Pulmonary artery endothelial cell (primary cell): ENCODE data around the gene BCL2L1. TPM values are rescaled to one million over a fixed set of nuclear protein-coding genes. Genes with fewer than 3 reads are reported as not detected.

ENCODE experiments used
- DNase-seq: peaks from one replicate; pipeline ENCODE4 v3.0.0-alpha.2; 2011; ENCODE audit warnings: low read depth, low spot score
- total RNA-seq: library from RNA; depleted of rRNA; stranded (reverse); fragments of >200 nt; gene quantifications from 2 replicates; pipeline ENCODE4 v1.2.3, GENCODE V29; 2014

Gene BCL2L1
- total RNA-seq, 1 donor from 2014 or later, result 81.2 TPM

GRCh38 chr20:31693987-31694661, 28.5 kb downstream of the BCL2L1 start:
- DNase-seq, result no peak

- no peak for DNase-seq
Observed at GRCh38 chr20:31693402-31693801, 29.3 kb downstream of the BCL2L1 start.

DNA sequence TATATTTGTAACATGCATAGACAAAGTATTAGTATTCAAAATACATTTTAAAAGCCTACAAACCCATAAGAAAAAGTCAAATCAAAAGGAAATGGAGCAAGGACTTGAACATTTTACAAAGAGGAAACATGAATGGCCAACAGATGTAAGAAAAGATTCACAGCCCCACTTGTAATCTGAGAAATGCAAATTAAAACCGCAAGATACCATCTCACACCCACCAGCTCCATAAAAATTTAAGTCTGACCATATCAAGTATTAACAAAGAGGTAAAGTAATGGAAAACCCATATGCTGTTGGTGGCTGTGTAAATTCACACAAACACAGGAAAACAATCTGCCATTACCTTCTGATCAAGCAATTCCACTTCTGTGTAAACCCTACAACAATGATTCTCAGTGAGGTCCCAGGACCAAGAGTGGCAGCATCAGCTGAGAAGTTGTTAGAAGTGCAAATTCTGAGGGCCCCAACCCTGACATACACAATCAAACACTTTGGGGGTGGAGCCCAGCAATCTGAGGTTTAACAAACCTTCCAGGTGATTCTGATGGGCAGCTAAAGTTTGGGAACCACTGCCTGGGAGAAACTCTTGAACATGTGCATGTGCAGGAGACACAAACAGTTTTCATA, 30.9 kb downstream of the BCL2L1 start:
- no peak for DNase-seq

GRCh38 chr20:31690124-31690666, 32.5 kb downstream of the BCL2L1 start:
- no peak for DNase-seq

DNA sequence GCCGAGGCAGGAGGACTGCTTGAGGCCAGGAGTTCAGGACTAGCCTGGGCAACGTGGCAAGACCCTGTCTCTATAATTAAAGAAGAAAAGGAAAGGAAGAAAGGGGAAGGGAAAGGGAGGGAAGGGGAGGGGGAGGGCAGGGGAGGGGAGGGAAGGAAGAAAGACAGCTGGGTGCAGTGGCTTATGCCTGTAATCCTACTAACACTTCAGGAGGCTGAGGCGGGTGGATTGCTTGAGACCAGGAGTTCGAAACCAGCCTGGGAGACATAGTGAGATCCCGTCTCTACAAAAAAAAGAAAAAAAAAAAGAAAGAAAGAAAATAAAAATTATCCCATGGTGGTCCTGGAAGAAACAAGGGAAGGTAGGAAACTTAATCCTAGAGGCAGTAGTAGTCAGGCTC, 33.5 kb downstream of the BCL2L1 start:
- DNase-seq, result no peak

GRCh38 chr20:31687777-31688176, 34.9 kb downstream of the BCL2L1 start:
- DNase-seq, result no peak

GRCh38 chr20:31685853-31686643, 36.6 kb downstream of the BCL2L1 start:
- DNase-seq, result no peak

- no peak for DNase-seq
Observed at GRCh38 chr20:31684153-31685015, 38.3 kb downstream of the BCL2L1 start.

DNA sequence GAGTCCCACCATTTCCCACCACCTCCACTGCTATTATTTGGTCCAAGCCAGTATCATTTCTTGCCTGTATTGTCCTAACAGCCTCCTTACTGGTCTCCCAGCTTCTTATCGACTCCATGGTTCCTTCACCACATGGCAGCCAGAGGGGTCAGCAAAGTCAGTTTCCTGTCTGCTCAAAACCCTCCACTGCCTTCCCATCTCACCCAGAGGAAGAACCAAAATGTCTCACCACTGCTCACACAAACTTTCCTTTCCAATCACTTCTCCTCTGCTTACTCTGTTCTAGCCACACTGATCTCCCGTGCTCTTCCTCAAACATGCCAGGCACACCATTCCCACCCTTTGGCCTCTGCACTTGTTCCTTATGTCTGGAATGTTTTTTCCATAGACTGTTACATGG, 39.7 kb downstream of the BCL2L1 start:
- no peak for DNase-seq

DNA sequence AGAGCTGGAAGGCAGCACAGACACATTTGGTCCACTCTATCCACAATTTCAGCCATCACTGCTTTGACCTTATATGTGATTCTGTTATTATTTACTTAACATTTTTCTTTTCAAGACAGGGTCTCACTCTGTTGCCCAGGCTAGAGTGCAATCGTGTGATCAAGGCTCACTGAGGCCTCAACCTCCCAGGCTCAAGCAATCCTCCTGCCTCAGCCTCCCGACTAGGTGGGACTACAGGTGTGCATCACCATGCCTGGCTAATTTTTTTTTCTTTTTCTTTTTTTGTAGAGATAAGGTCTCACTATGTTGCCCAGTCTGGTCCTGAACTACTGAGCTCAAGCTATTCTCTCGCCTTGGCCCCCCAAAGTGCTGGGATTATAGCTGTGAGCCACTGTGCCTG, 40.3 kb downstream of the BCL2L1 start:
- no peak for DNase-seq

- no peak for DNase-seq
Observed at GRCh38 chr20:31681769-31682168, 40.9 kb downstream of the BCL2L1 start.

DNA sequence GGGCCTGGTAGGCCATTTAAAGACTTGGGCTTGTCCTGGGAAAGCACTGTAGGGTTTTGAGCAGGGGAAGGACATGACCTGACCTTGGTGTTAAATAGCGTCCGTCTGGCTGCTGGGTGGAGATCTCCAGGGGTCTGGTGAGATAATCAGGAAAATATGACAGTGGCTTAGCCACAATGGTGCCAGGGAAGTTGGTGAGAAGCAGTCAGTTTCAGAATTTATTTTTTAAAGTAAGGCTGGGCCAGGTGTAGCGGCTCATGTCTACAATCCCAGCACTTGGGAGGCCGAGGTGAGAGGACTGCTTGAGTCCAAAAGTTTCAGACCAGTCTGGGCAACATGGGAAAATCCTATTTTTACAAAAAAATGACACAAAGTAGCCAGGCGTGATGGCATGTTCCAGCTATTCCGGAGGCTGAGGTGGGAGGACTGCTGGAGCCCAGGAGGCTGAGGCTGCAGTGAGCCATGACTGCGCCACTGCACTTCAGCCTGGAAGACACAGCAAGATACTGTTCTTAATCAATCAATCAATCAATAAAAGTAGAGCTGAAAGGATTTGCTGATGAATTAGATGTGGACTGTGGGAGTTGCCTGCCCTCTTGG, 41.4 kb downstream of the BCL2L1 start:
- DNase-seq, result no peak

- DNase-seq, result no peak
Observed at GRCh38 chr20:31680286-31681127, 42.2 kb downstream of the BCL2L1 start.

DNA sequence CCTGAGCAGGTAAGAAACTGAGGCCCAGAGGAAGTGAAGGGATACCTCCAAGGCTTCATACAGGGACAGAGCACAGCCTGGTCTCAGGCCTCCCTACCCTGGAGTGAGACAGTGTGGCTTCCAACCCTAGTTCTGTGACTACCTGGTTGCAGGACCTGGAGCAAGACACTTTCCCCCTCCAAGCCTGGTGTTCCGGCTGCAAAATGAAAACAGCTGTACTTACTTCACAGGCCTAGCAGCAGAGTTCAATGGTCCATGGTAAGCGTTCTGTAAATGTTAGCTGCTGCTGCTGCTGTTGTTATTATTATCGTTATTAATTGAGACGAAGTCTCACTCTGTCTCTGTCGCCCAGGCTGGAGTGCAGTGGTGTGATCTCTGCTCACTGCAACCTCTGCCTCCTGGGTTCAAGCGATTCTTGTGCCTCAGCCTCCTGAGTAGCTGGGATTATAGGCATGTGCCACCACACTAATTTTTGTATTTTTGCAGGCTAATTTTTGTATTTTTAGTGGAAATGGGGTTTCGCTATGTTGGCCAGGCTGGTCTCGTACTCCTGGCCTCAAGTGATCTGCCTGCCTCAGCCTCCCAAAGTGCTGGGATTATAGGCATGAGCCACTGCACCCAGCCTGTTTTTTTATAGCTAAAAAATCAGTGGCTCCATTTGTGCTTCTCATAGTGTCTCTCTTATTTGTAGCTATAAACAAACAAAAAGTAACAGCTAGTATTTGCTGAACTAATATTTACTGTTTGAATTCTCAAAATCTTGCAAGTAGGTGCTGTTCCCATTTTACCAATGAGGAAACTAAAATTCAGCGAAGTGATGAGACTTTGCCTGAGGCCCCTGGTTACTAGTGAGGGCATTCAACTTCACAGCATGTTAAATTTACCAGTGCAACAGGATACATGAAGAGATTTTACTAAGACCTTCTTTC, 43.0 kb downstream of the BCL2L1 start:
- no peak for DNase-seq

DNA sequence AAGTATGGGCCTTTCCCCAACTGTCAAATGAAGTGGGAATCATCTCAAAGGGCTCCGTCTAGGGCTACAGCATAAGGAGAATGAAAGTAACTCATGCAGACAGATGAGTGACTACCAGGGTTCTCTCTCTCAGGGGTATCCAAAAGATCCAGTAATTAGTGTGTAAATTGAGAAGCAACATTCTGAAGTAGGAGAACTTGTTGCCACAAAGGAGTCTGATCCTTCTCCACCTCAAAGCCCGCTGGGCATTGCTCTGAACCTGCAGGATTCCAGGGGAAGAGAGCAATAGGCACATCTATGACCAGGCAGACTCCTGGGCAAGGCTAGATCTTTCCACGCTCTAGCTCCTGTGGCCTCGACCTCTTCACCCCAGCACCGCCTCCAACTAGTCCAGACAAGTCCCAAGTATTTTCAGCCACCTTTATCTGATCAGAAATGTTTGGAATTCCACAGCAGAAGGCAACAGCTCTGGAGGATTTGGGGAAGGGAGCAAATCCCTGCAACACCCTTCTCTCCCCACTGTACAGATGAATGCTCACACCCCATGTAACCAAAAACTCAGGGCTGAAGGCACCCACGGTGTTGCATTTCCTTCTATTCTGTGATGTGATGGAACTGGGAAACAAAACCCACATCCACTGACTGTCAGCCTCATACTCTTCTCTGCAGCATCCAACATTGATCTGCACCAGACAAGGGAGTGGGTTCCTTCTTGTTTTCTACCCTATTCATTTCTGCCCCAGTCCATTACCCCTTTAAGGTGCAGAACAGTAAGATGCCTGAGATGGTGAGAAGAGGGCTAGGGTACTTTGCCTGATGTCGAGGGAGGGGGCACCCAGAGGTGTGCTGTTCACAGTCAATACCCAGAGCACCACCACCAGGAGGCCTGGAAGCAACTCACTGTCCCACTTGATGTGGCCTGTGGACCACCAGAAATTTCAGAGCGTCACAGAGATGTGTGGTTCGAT, 44.0 kb downstream of the BCL2L1 start:
- DNase-seq, result no peak

DNA sequence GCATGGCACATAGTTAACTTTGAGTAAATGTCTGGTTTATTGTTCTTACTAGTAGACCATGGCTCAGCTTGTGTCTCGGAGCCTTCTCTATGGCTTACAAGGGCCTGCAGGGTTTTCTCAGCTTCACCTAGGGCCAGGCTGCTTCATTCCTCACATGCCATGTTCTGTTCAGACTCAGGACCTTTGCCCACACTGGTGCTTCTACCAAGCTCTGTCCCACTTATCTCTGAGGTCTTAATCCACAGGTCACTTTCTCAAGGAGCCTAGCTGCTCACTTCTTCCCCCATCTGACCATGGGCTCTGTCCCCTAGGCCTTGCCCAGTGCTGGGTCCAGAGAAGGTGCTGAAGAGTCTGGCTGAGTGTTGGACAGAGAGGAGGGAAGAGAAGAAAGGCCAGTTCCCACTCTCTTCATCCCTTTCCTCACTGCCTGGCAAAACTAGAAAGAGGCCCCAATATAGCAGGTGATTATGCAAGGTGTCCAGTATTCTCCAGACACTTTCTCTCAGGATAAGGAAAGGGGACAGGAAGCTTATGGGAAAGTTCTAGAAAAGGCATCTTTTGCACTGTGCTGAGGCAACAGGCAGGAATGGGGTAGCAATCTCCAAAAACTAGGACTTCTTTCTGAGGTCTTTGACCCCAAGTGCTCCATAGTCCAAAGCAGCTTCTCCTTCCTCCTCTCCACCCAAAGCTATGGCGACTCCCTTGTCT, 45.0 kb downstream of the BCL2L1 start:
- DNase-seq, result no peak

DNA sequence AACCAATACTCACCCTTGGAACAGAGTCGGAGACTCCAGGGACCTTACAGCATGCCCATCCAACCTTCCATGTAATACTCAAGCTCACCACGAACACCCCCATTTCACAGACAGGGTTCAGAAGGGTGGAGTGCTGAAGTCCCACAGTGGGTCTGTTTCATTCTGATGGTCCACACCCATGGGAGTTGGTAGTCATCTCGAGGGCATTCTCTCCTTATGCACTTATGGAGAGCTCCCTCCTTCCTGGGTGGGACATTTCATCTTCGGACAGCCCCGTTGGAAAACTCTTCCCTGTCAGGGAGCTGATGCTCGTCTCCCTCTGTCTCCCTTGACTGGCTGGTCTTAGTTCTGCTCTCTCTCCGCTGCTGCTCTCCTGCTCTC, 46.1 kb downstream of the BCL2L1 start:
- no peak for DNase-seq
